PC-3 (cell line): Measurements from ENCODE around the gene MAST3. TPM values are rescaled to one million over a fixed set of nuclear protein-coding genes. Genes with fewer than 3 reads are reported as not detected.

Experiments
- ATAC-seq: fragments of 200-7000 bp; cut with Tn5 transposase; 2 replicates; pipeline ENCODE4 v1.9.1; 2020; ENCODE audit warnings: mild to moderate bottlenecking, moderate library complexity
- BruUV-seq: library from RNA; stranded (reverse); fragments of 400-500 nt; replicated peaks from 2 replicates; lab custom pipeline; 2021; lab: Mats Ljungman, UMichigan
- CTCF ChIA-PET: fragments of 300-600 bp; sonication (Branson Sonifier 250); formaldehyde crosslinking; loops from one replicate; lab custom pipeline; 2022; ENCODE audit warnings: antibody characterized with exemption; lab: Charles Lee
- POLR2A ChIA-PET: fragments of 300-600 bp; sonication (Branson Sonifier 250); formaldehyde crosslinking; loops from one replicate; lab custom pipeline; 2022; ENCODE audit warnings: antibody characterized with exemption; ENCODE audit not compliant: unreplicated experiment; lab: Charles Lee
- DNase-seq: peaks from one replicate; pipeline ENCODE4 v3.0.0-alpha.2; 2015
- H2AFZ ChIP-seq: fragments of 300-600 bp; sonication (generic); 2 replicates; pipeline ENCODE4 v1.6.0; 2016; ENCODE audit warnings: antibody characterized with exemption, low read length
- H3F3A ChIP-seq: fragments of 300-600 bp; sonication (generic); one replicate; pipeline ENCODE4 v1.6.0; 2017; ENCODE audit warnings: antibody characterized with exemption, low read length, control low read depth, mild to moderate bottlenecking; ENCODE audit not compliant: unreplicated experiment
- H3K27ac ChIP-seq: fragments of 300-600 bp; sonication (generic); 2 replicates; pipeline ENCODE4 v1.5.1; 2016; ENCODE audit warnings: mild to moderate bottlenecking, low read length
- H3K27me3 ChIP-seq: fragments of 300-600 bp; sonication (generic); 2 replicates; pipeline ENCODE4 v1.6.1; 2016; ENCODE audit warnings: low read length, mixed read lengths
- H3K36me3 ChIP-seq: fragments of 300-600 bp; sonication (generic); 2 replicates; pipeline ENCODE4 v1.6.1; 2016; ENCODE audit warnings: low read depth, mixed run types, low read length, mixed read lengths
- H3K4me1 ChIP-seq: fragments of 300-600 bp; sonication (generic); 2 replicates; pipeline ENCODE4 v1.5.1; 2016; ENCODE audit warnings: low read length; ENCODE audit not compliant: insufficient read depth
- H3K4me2 ChIP-seq: fragments of 300-600 bp; sonication (generic); 2 replicates; pipeline ENCODE4 v1.6.0; 2016; ENCODE audit warnings: low read length
- H3K4me3 ChIP-seq: fragments of 300-600 bp; sonication (generic); 2 replicates; pipeline ENCODE4 v1.5.1; 2016; ENCODE audit warnings: mild to moderate bottlenecking, low read length, mixed read lengths
- H3K79me2 ChIP-seq: fragments of 300-600 bp; sonication (generic); 2 replicates; pipeline ENCODE4 v1.6.1; 2017; ENCODE audit warnings: low read length, mixed read lengths
- H3K9ac ChIP-seq: fragments of 300-600 bp; sonication (generic); 2 replicates; pipeline ENCODE4 v1.6.0; 2016; ENCODE audit warnings: mild to moderate bottlenecking, low read length
- H3K9me2 ChIP-seq: fragments of 300-600 bp; sonication (generic); replicated peaks from 2 replicates; pipeline ENCODE4 v1.6.1; 2016; ENCODE audit warnings: mixed run types, low read length, mixed read lengths
- H3K9me3 ChIP-seq: fragments of 300-600 bp; sonication (generic); 2 replicates; pipeline ENCODE4 v1.6.1; 2016; ENCODE audit warnings: low read length, mixed read lengths
- H4K20me1 ChIP-seq: fragments of 300-600 bp; sonication (generic); 2 replicates; pipeline ENCODE4 v1.6.1; 2016; ENCODE audit warnings: low read length, mixed read lengths
- CTCF ChIP-seq: fragments of 300-600 bp; sonication (generic); conservative IDR thresholded peaks from 2 replicates; pipeline ENCODE4 v1.5.1; 2017; ENCODE audit warnings: antibody characterized with exemption, low read depth, mild to moderate bottlenecking, low read length
- EZH2 ChIP-seq: fragments of 300-600 bp; sonication (generic); IDR thresholded peaks from one replicate; pipeline ENCODE4 v1.6.1; 2017; ENCODE audit warnings: antibody characterized with exemption, mild to moderate bottlenecking, low read length; ENCODE audit not compliant: unreplicated experiment
- EZH2phosphoT487 ChIP-seq: fragments of 300-600 bp; sonication (generic); IDR thresholded peaks from 2 replicates; pipeline ENCODE4 v1.6.1; 2018; ENCODE audit warnings: mild to moderate bottlenecking, antibody characterized with exemption, low read length, borderline replicate concordance
- intact Hi-C: fragments of 100-400 bp; cut with micrococcal nuclease; formaldehyde crosslinking; loops from 2 replicates; pipeline ENCODE4 v1.9.0; 2023
- total RNA-seq: library from RNA; depleted of rRNA; stranded (reverse); fragments of >200 nt; gene quantifications from 2 replicates; pipeline ENCODE4 v1.2.3, GENCODE V29; 2014

MAST3 gene
- total RNA-seq, 1 experiment from 2014 or later: 8.1 TPM

- H3K9ac ChIP-seq: no peak overlapping the region
- ATAC-seq (no peak), DNase-seq (no peak)
- H3K4me2 ChIP-seq: no peak overlapping the region
- H3K9me2 ChIP-seq: no peaks in the 10 kb centered on the region
- BruUV-seq: no TSS peak
- TF ChIP-seq CTCF (no peak), EZH2 (no peak), EZH2phosphoT487 (no peak)
- no peaks in the 10 kb centered on the region for H3K36me3 ChIP-seq
- POLR2A ChIA-PET: no interaction called here
- CTCF ChIA-PET: no interaction called here
- intact Hi-C loops: loop anchor here (5.0 kb wide), 1 partner anchor 110 kb away; no protein-coding TSS in a partner anchor
- H3K9me3 ChIP-seq: no peaks in the 10 kb centered on the region
- no peaks in the 10 kb centered on the region for H3F3A ChIP-seq
- peak overlapping the region; percentile 73; the same call in 1 of the 2 replicates for H2AFZ ChIP-seq
- no peaks in the 10 kb centered on the region for H4K20me1 ChIP-seq
- H3K79me2 ChIP-seq: no peaks in the 10 kb centered on the region
- H3K4me3 ChIP-seq: no peak overlapping the region
- peaks cover 8% of the 10 kb centered on the region for H3K4me1 ChIP-seq
- H3K27ac ChIP-seq: no peak overlapping the region
- H3K27me3 ChIP-seq: no peaks in the 10 kb centered on the region
Observed at GRCh38 chr19:18057557-18057956, 40.0 kb upstream of the MAST3 start.

- Histone ChIP-seq H3K9me3 (no peaks in the 10 kb centered on the region), H3K9ac (peak overlapping the region; percentile 30), H2AFZ (peak overlapping the region; percentile 73), H4K20me1 (no peaks in the 10 kb centered on the region), H3K4me3 (peak overlapping the region; percentile 44; the same call in 1 of the 2 replicates), H3F3A (no peaks in the 10 kb centered on the region), H3K4me2 (peak overlapping the region; percentile 68), H3K27ac (no peak overlapping the region), H3K36me3 (no peaks in the 10 kb centered on the region), H3K9me2 (no peaks in the 10 kb centered on the region), H3K27me3 (no peaks in the 10 kb centered on the region), H3K4me1 (peaks cover 8% of the 10 kb centered on the region), H3K79me2 (no peaks in the 10 kb centered on the region)
- intact Hi-C loops: loop anchor here (1.0 to 5.0 kb wide), 2 partner anchors 51 to 111 kb away; no protein-coding TSS in a partner anchor
- TF ChIP-seq EZH2 (no peak), CTCF (peak; percentile 93)
- peak; percentile 80 for DNase-seq
- ATAC-seq: peak; percentile 81
- ChIA-PET CTCF (no interaction called here), POLR2A (no interaction called here)
- BruUV-seq: no TSS peak
Observed at GRCh38 chr19:18058208-18059009, 39.2 kb upstream of the MAST3 start.

GRCh38 chr19:18059297-18059696 lies 38.3 kb upstream of the MAST3 start:
- CTCF ChIA-PET: no interaction called here
- no peak for DNase-seq
- BruUV-seq: no TSS peak
- no peaks in the 10 kb centered on the region for H3K27me3 ChIP-seq
- H3K9me3 ChIP-seq: no peaks in the 10 kb centered on the region
- no peak overlapping the region for H2AFZ ChIP-seq
- no peak overlapping the region for H3K27ac ChIP-seq
- no peak for TF ChIP-seq EZH2phosphoT487
- TF ChIP-seq CTCF: no peak
- no peak for TF ChIP-seq EZH2
- H4K20me1 ChIP-seq: no peaks in the 10 kb centered on the region
- ATAC-seq: no peak
- H3K4me3 ChIP-seq: no peak overlapping the region
- POLR2A ChIA-PET: no interaction called here
- H3F3A ChIP-seq: no peaks in the 10 kb centered on the region
- H3K36me3 ChIP-seq: no peaks in the 10 kb centered on the region
- H3K79me2 ChIP-seq: no peaks in the 10 kb centered on the region
- intact Hi-C loops: loop anchor here (5.0 kb wide), 1 partner anchor 112 kb away; no protein-coding TSS in a partner anchor
- H3K9ac ChIP-seq: no peak overlapping the region
- peaks cover 8% of the 10 kb centered on the region for H3K4me1 ChIP-seq
- no peaks in the 10 kb centered on the region for H3K9me2 ChIP-seq
- H3K4me2 ChIP-seq: no peak overlapping the region
